IMR-90 (cell line): Measurements from ENCODE around the gene LGALS9. TPM values are rescaled to one million over a fixed set of nuclear protein-coding genes. Genes with fewer than 3 reads are reported as not detected.

Experiments used
- ATAC-seq: fragments of 200-7000 bp; cut with Tn5 transposase; 2 replicates; pipeline ENCODE4 v1.9.1; 2020; ENCODE audit warnings: low read depth, mild to moderate bottlenecking, moderate library complexity
- BruUV-seq: library from RNA; stranded (reverse); fragments of 400-500 nt; replicated peaks from 2 replicates; lab custom pipeline; 2021; lab: Mats Ljungman, UMichigan
- CTCF ChIA-PET: fragments of 300-600 bp; formaldehyde crosslinking; extraction: SDS; loops from one replicate; lab custom pipeline; 2021; ENCODE audit warnings: antibody characterized with exemption; lab: Yijun Ruan, JAX
- POLR2A ChIA-PET: fragments of 300-600 bp; sonication (Branson Sonifier 250); formaldehyde crosslinking; loops from one replicate; lab custom pipeline; 2022; ENCODE audit warnings: antibody characterized with exemption; ENCODE audit not compliant: unreplicated experiment; lab: Charles Lee
- DNase-seq: peaks from one replicate; pipeline ENCODE4 v3.0.0; 2013
- H2AFZ ChIP-seq: replicated peaks from 2 replicates; pipeline ENCODE3; 2013; ENCODE audit warnings: low read length, mild to moderate bottlenecking; ENCODE audit not compliant: poor library complexity
- H2AK5ac ChIP-seq: 2 replicates; pipeline ENCODE4 v1.6.1; 2013; ENCODE audit warnings: low read depth, low read length, inconsistent platforms
- H2AK9ac ChIP-seq: replicated peaks from 2 replicates; pipeline ENCODE3; 2013; ENCODE audit warnings: mild to moderate bottlenecking, low read depth, low read length, moderate library complexity; ENCODE audit not compliant: poor library complexity
- H2BK120ac ChIP-seq: 2 replicates; pipeline ENCODE4 v1.6.1; 2013; ENCODE audit warnings: low read depth, low read length, inconsistent platforms
- H2BK15ac ChIP-seq: 3 replicates; pipeline ENCODE4 v1.6.1; 2013; ENCODE audit warnings: low read depth, low read length, inconsistent platforms
- H2BK20ac ChIP-seq: 2 replicates; pipeline ENCODE4 v1.6.1; 2013; ENCODE audit warnings: low read depth, mild to moderate bottlenecking, inconsistent platforms, low read length, moderate library complexity
- H2BK5ac ChIP-seq: 2 replicates; pipeline ENCODE4 v1.6.1; 2013; ENCODE audit warnings: mild to moderate bottlenecking, low read depth, low read length, inconsistent platforms; ENCODE audit not compliant: poor library complexity, severe bottlenecking
- H3K14ac ChIP-seq: replicated peaks from 2 replicates; pipeline ENCODE4 v1.6.1; 2013; ENCODE audit warnings: low read depth, low read length, inconsistent platforms
- H3K18ac ChIP-seq: 2 replicates; pipeline ENCODE4 v1.6.1; 2013; ENCODE audit warnings: low read depth, low read length, control low read depth
- H3K23ac ChIP-seq: 2 replicates; pipeline ENCODE4 v1.6.1; 2013; ENCODE audit warnings: low read depth, low read length, inconsistent platforms
- H3K27ac ChIP-seq: 2 replicates; pipeline ENCODE4 v1.5.1; 2013; ENCODE audit warnings: mild to moderate bottlenecking, control low read depth, low read length; ENCODE audit not compliant: insufficient read depth
- H3K27me3 ChIP-seq: 2 replicates; pipeline ENCODE4 v1.6.1; 2013; ENCODE audit warnings: low read length; ENCODE audit not compliant: control insufficient read depth, insufficient read depth
- H3K36me3 ChIP-seq: 2 replicates; pipeline ENCODE4 v1.6.1; 2013; ENCODE audit warnings: low read length, mixed read lengths; ENCODE audit not compliant: control insufficient read depth, insufficient read depth
- H3K4ac ChIP-seq: 2 replicates; pipeline ENCODE4 v1.6.1; 2013; ENCODE audit warnings: low read depth, low read length, inconsistent platforms
- H3K4me1 ChIP-seq: 2 replicates; pipeline ENCODE4 v1.6.1; 2013; ENCODE audit warnings: low read length, mixed read lengths; ENCODE audit not compliant: control insufficient read depth, insufficient read depth
- H3K4me2 ChIP-seq: 2 replicates; pipeline ENCODE4 v1.6.1; 2013; ENCODE audit warnings: low read depth, mild to moderate bottlenecking, control low read depth, low read length, moderate library complexity
- H3K4me3 ChIP-seq: 2 replicates; pipeline ENCODE4 v1.5.1; 2013; ENCODE audit warnings: low read depth, mild to moderate bottlenecking, control low read depth, low read length, moderate library complexity; ENCODE audit not compliant: insufficient read depth
- H3K56ac ChIP-seq: 2 replicates; pipeline ENCODE4 v1.6.1; 2013; ENCODE audit warnings: low read length, inconsistent platforms; ENCODE audit not compliant: insufficient read depth; ENCODE audit errors: extremely low read depth
- H3K79me1 ChIP-seq, 2 experiments: 2 replicates each; pipeline ENCODE4 v1.6.1; 2013; ENCODE audit warnings: low read length in 2 of 2, inconsistent platforms in 1 of 2, low read depth in 1 of 2
- H3K9ac ChIP-seq: 2 replicates; pipeline ENCODE4 v1.6.1; 2013; ENCODE audit warnings: low read depth, low read length, control low read depth
- H3K9me1 ChIP-seq: 2 replicates; pipeline ENCODE4 v1.6.1; 2013; ENCODE audit warnings: low read length, inconsistent platforms; ENCODE audit not compliant: insufficient read depth
- H3K9me3 ChIP-seq: 2 replicates; pipeline ENCODE4 v1.6.1; 2013; ENCODE audit warnings: low read length; ENCODE audit not compliant: control insufficient read depth, insufficient read depth
- H4K20me1 ChIP-seq: 2 replicates; pipeline ENCODE4 v1.6.1; 2013; ENCODE audit warnings: low read length, inconsistent platforms; ENCODE audit not compliant: insufficient read depth
- H4K5ac ChIP-seq: 2 replicates; pipeline ENCODE4 v1.6.1; 2013; ENCODE audit warnings: mild to moderate bottlenecking, low read depth, low read length, control low read depth
- H4K8ac ChIP-seq, 2 experiments: 2 replicates each; pipeline ENCODE4 v1.6.1; 2013; ENCODE audit warnings: low read depth in 2 of 2, low read length in 2 of 2, control low read depth in 1 of 2, inconsistent platforms in 1 of 2
- H4K91ac ChIP-seq: 2 replicates; pipeline ENCODE4 v1.6.1; 2013; ENCODE audit warnings: low read depth, low read length, inconsistent platforms; ENCODE audit not compliant: insufficient read depth
- CEBPB ChIP-seq: IDR thresholded peaks from 2 replicates; pipeline ENCODE4 v1.6.1; 2012; ENCODE audit warnings: low read depth, low read length, improper control_type of control experiment
- CHD1 ChIP-seq: IDR thresholded peaks from 2 replicates; pipeline ENCODE4 v1.6.1; 2012; ENCODE audit warnings: low read depth, low read length, improper control_type of control experiment
- MAFK ChIP-seq: IDR thresholded peaks from 2 replicates; pipeline ENCODE4 v1.6.1; 2012; ENCODE audit warnings: low read depth, low read length, improper control_type of control experiment
- NFE2L2 ChIP-seq: fragments of 150-350 bp; IDR thresholded peaks from 2 replicates; pipeline ENCODE4 v1.6.1; 2016; ENCODE audit warnings: low read depth, mild to moderate bottlenecking, low read length
- RAD21 ChIP-seq: IDR thresholded peaks from 2 replicates; pipeline ENCODE4 v1.6.1; 2012; ENCODE audit warnings: low read length, improper control_type of control experiment
- RCOR1 ChIP-seq: IDR thresholded peaks from 2 replicates; pipeline ENCODE4 v1.6.1; 2012; ENCODE audit warnings: mild to moderate bottlenecking, low read length, improper control_type of control experiment; ENCODE audit not compliant: insufficient replicate concordance
- SMC3 ChIP-seq: fragments of 150-350 bp; IDR thresholded peaks from 2 replicates; pipeline ENCODE4 v1.6.1; 2016; ENCODE audit warnings: low read depth, mild to moderate bottlenecking, antibody characterized with exemption, low read length, moderate library complexity
- WGBS, 2 experiments: methylation state at CpG; one replicate each; pipeline versions ENCODE4 v1.1.5 to v1.1.7; 2013; ENCODE audit warnings: missing lambda C conversion rate in 2 of 2; ENCODE audit not compliant: insufficient read length in 1 of 2; ENCODE audit errors: extremely low coverage in 2 of 2; 5-methylcytosine and 5-hydroxymethylcytosine counted together
- dilution Hi-C: fragments of 300-500 bp; cut with HindIII; formaldehyde crosslinking; loops from one replicate; pipeline ENCODE4 v1.14.3; 2018; ENCODE audit warnings: low sequenced_read_pairs; ENCODE audit not compliant: unreplicated experiment
- in situ Hi-C: fragments of 300-500 bp; cut with MboI; formaldehyde crosslinking; loops from 3 replicates; pipeline ENCODE4 v1.14.3; 2019; ENCODE audit warnings: low sequenced_read_pairs, inconsistent platforms, mixed read lengths
- intact Hi-C: fragments of 100-400 bp; cut with micrococcal nuclease; formaldehyde crosslinking; loops from 2 replicates; pipeline ENCODE4 v1.10.0; 2022
- polyA plus RNA-seq, 3 experiments: library from polyadenylated mRNA; depleted of rRNA; stranded (reverse); fragments of >200 nt; gene quantifications; 2 replicates each; pipeline ENCODE4 v1.2.3, GENCODE V29; 2012; ENCODE audit warnings: low replicate concordance in 1 of 3
- total RNA-seq: library from RNA; depleted of rRNA; stranded (reverse); fragments of >200 nt; gene quantifications from 2 replicates; pipeline ENCODE4 v1.2.3, GENCODE V29; 2012
- TF ChIP-seq, protein P1 (sequence below): conservative IDR thresholded peaks from 2 replicates; pipeline ENCODE4 v1.5.1; 2012; ENCODE audit warnings: mild to moderate bottlenecking, low read depth, low read length, improper control_type of control experiment
- TF ChIP-seq, protein P2 (sequence below): fragments of 150-350 bp; IDR thresholded peaks from 2 replicates; pipeline ENCODE4 v1.6.1; 2017; ENCODE audit warnings: mild to moderate bottlenecking, antibody characterized with exemption, low read length, low read depth
- TF ChIP-seq, protein P3 (sequence below): fragments of 150-350 bp; IDR thresholded peaks from 2 replicates; pipeline ENCODE4 v1.6.1; 2016; ENCODE audit warnings: low read depth, mild to moderate bottlenecking, low read length, moderate library complexity, borderline replicate concordance

Gene LGALS9
- total and polyA plus RNA-seq, 2 of the 4 experiments (the other 2 are of a cell fraction) = 0.54 to 2.5 TPM

DNA sequence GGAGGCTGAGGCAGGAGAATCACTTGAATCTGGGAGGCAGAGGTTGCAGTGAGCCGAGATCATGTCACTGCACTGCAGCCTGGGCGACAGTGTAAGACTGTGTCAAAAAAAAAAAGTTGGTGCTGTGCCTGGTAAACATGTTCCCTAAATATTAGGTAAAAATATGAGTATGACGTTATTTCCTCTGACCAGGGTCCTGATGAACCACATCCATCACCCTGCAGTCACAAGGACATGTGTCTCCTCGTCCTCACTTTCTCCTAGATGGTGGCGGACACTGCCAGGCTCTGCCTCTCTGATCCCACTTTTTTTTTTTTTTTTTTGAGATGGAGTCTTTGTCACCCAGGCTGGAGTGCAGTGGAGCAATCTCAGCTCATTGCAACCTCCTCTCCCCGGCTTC lies 28.7 kb downstream of the LGALS9 start:
- in situ Hi-C loops (loop anchor here (5.0 to 10.0 kb wide), 3 partner anchors 43 to 225 kb away; no protein-coding TSS in a partner anchor), intact Hi-C loops (no loop called here), dilution Hi-C loops (no loop called here)
- no peak overlapping the region for H3K23ac ChIP-seq
- no peaks in the 10 kb centered on the region for H3K9me3 ChIP-seq
- H3K4me3 ChIP-seq = no peak overlapping the region
- no peak overlapping the region for H3K56ac ChIP-seq
- H3K27me3 ChIP-seq = peaks cover 8% of the 10 kb centered on the region; the same call in 1 of the 2 replicates
- no peak overlapping the region for H3K18ac ChIP-seq
- H4K8ac ChIP-seq = no peak overlapping the region
- H3K9me1 ChIP-seq = no peaks in the 10 kb centered on the region; the same call in 1 of the 2 replicates
- H2BK5ac ChIP-seq = no peak overlapping the region
- ChIA-PET POLR2A (no interaction called here), CTCF (no interaction called here)
- WGBS, 2 experiments = no CpG with 5 or more reads among the region's 6 CpGs
- H3K4me2 ChIP-seq = no peak overlapping the region
- H4K20me1 ChIP-seq = no peaks in the 10 kb centered on the region; the same call in 1 of the 2 replicates
- no peak overlapping the region for H2AK9ac ChIP-seq
- no peak overlapping the region for H3K4ac ChIP-seq
- H2BK120ac ChIP-seq = no peak overlapping the region
- H3K27ac ChIP-seq = no peak overlapping the region
- H3K14ac ChIP-seq = no peak overlapping the region
- H2AFZ ChIP-seq = no peak overlapping the region
- H3K4me1 ChIP-seq = no peaks in the 10 kb centered on the region
- TF ChIP-seq RCOR1 (no peak), CEBPB (no peak), SMC3 (no peak), RAD21 (no peak), CHD1 (no peak), MAFK (no peak), NFE2L2 (no peak)
- TF ChIP-seq, protein P1, sequence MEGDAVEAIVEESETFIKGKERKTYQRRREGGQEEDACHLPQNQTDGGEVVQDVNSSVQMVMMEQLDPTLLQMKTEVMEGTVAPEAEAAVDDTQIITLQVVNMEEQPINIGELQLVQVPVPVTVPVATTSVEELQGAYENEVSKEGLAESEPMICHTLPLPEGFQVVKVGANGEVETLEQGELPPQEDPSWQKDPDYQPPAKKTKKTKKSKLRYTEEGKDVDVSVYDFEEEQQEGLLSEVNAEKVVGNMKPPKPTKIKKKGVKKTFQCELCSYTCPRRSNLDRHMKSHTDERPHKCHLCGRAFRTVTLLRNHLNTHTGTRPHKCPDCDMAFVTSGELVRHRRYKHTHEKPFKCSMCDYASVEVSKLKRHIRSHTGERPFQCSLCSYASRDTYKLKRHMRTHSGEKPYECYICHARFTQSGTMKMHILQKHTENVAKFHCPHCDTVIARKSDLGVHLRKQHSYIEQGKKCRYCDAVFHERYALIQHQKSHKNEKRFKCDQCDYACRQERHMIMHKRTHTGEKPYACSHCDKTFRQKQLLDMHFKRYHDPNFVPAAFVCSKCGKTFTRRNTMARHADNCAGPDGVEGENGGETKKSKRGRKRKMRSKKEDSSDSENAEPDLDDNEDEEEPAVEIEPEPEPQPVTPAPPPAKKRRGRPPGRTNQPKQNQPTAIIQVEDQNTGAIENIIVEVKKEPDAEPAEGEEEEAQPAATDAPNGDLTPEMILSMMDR = no peak
- TF ChIP-seq, protein P2, sequence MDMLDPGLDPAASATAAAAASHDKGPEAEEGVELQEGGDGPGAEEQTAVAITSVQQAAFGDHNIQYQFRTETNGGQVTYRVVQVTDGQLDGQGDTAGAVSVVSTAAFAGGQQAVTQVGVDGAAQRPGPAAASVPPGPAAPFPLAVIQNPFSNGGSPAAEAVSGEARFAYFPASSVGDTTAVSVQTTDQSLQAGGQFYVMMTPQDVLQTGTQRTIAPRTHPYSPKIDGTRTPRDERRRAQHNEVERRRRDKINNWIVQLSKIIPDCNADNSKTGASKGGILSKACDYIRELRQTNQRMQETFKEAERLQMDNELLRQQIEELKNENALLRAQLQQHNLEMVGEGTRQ = no peak
- TF ChIP-seq, protein P3, sequence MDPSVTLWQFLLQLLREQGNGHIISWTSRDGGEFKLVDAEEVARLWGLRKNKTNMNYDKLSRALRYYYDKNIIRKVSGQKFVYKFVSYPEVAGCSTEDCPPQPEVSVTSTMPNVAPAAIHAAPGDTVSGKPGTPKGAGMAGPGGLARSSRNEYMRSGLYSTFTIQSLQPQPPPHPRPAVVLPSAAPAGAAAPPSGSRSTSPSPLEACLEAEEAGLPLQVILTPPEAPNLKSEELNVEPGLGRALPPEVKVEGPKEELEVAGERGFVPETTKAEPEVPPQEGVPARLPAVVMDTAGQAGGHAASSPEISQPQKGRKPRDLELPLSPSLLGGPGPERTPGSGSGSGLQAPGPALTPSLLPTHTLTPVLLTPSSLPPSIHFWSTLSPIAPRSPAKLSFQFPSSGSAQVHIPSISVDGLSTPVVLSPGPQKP = no peak
- no peak overlapping the region for H3K9ac ChIP-seq
- no peak overlapping the region for H4K5ac ChIP-seq
- no peaks in the 10 kb centered on the region for H3K36me3 ChIP-seq
- H2BK15ac ChIP-seq = no peak overlapping the region
- no peaks in the 10 kb centered on the region for H3K79me1 ChIP-seq
- no TSS peak for BruUV-seq
- no peak for ATAC-seq
- H2AK5ac ChIP-seq = no peak overlapping the region
- no peak overlapping the region for H4K91ac ChIP-seq
- no peak overlapping the region for H2BK20ac ChIP-seq
- DNase-seq = no peak
